ENCODE measurements around the gene KCNJ1. TPM values are rescaled to one million over a fixed set of nuclear protein-coding genes. Genes with fewer than 3 reads are reported as not detected.

KCNJ1 gene
- total and polyA plus RNA-seq, 4 donors: 0.01 to 0.31 (median 0.14) TPM

DNA sequence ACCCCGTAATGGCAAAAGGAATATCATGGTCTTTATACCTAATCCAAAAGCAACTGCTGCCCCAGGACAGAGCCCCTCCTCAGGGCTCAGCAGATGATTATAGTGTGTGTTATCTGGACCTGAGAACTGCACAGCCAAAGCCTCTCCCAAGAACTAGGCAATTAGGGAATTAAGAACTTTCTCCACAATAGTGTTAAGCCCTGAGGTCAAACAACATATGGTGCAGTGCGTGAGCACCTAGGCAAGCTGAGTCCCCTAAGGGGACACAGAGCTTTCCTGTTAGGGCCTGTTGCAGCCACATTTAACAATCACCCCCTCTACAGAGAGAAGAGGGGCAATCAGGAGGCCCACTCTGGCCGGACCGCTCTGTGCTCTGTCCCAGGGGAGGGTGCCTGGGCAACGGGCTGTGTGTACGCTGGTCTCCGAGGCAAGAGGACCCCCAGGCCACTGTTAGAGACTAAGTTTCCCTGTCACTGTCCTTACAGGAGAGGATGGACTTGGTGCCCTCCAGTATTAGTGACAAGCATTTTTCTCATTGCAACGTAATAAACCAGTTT is 22.6 kb upstream of the KCNJ1 start:
- Histone ChIP-seq H3K4me1 (ENCODE audit: control insufficient read depth in 5 of 5, insufficient read depth in 5 of 5, low read length in 5 of 5) (peaks cover 0 to 14% (median 4%) of the 10 kb centered on the region in 5 donors), H3K27ac (ENCODE audit: low read depth in 1 of 2, low read length in 1 of 2) (no peak overlapping the region), H3K36me3 (ENCODE audit: control insufficient read depth in 4 of 4, insufficient read depth in 4 of 4, low read length in 4 of 4) (no peaks in the 10 kb centered on the region), H3K9me3 (ENCODE audit: control insufficient read depth in 4 of 4, insufficient read depth in 3 of 4, low read length in 3 of 4) (no peaks in the 10 kb centered on the region), H3K27me3 (ENCODE audit: control insufficient read depth in 3 of 3, insufficient read depth in 3 of 3, low read length in 2 of 3) (peaks cover 0 to 25% (median 19%) of the 10 kb centered on the region in 3 donors), H3K4me3 (no peak overlapping the region), H3K9ac (ENCODE audit: insufficient read depth in 1 of 2, low read length in 2 of 2) (no peak overlapping the region)
- ATAC-seq (ENCODE audit: insufficient read depth, low FRiP score) (no peak), DNase-seq (no peak)
- TF ChIP-seq, protein P1, sequence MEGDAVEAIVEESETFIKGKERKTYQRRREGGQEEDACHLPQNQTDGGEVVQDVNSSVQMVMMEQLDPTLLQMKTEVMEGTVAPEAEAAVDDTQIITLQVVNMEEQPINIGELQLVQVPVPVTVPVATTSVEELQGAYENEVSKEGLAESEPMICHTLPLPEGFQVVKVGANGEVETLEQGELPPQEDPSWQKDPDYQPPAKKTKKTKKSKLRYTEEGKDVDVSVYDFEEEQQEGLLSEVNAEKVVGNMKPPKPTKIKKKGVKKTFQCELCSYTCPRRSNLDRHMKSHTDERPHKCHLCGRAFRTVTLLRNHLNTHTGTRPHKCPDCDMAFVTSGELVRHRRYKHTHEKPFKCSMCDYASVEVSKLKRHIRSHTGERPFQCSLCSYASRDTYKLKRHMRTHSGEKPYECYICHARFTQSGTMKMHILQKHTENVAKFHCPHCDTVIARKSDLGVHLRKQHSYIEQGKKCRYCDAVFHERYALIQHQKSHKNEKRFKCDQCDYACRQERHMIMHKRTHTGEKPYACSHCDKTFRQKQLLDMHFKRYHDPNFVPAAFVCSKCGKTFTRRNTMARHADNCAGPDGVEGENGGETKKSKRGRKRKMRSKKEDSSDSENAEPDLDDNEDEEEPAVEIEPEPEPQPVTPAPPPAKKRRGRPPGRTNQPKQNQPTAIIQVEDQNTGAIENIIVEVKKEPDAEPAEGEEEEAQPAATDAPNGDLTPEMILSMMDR (IDR thresholded peaks at IDR 0.05; ENCODE audit: control extremely low read depth, extremely low read depth): no peak
- WGBS, 2 donors: 86 to 93% methylated on average over 8 of the region's 8 CpGs

DNA sequence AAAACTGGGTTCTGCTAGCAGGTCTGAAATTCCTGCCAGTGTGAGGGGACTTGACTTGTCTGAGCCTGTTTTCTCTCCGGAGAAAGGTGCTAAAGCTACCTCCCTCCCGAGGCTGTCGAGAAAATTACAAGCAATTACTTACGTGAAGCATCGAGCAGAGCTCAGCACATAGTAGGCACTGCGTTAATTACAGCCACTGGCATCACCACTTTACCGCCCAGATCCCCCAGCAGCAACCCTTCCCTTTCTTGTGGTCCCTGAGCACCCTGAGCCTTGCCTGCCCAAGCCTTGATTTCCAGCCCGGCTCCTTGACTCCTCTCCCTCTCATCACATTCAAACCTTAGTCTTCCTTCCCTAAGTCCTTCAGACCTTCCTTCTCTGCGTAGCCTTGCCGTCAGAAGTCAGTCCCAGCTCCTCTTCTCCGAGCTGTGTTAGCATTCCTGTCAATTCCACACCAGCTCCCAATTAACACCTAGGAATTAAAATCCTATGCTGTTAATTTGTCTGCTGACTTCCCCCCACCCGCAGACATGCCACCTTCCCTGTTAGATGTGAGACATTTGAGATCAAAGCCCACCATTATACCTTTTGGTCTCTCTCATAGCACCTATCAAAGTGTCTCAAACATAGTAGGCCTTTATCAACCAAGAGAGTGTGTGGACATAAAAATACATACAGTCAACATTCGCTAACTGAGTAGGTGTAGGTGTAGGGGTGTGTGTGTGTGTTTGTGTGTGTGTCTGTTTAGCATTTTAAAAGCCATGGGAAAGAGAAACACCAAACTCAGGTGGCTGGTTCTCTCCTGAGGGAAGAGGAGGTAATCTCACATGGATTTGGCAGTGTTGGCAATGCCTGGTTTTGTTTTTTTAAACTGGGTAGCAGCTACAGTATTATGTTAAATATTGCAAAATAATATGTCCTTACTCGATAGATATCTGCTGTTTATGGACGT is 21.2 kb upstream of the KCNJ1 start:
- DNase-seq: peak in 1 of 3 donors; percentile 29
- no peak for ATAC-seq (ENCODE audit: insufficient read depth, low FRiP score)
- Histone ChIP-seq H3K27ac (ENCODE audit: low read depth in 1 of 2, low read length in 1 of 2) (no peak overlapping the region), H3K9ac (ENCODE audit: insufficient read depth in 1 of 2, low read length in 2 of 2) (no peak overlapping the region), H3K4me1 (ENCODE audit: control insufficient read depth in 5 of 5, insufficient read depth in 5 of 5, low read length in 5 of 5) (peaks cover 0 to 14% (median 2%) of the 10 kb centered on the region in 5 donors), H3K9me3 (ENCODE audit: control insufficient read depth in 4 of 4, insufficient read depth in 3 of 4, low read length in 3 of 4) (no peaks in the 10 kb centered on the region), H3K4me3 (no peak overlapping the region), H3K27me3 (ENCODE audit: control insufficient read depth in 3 of 3, insufficient read depth in 3 of 3, low read length in 2 of 3) (peaks cover 0 to 28% (median 19%) of the 10 kb centered on the region in 3 donors), H3K36me3 (ENCODE audit: control insufficient read depth in 4 of 4, insufficient read depth in 4 of 4, low read length in 4 of 4) (no peaks in the 10 kb centered on the region)
- TF ChIP-seq, protein P1 (IDR thresholded peaks at IDR 0.05; ENCODE audit: control extremely low read depth, extremely low read depth): no peak
- 84% methylated on average over 15 of the region's 15 CpGs for WGBS, 2 donors

- ATAC-seq (ENCODE audit: insufficient read depth, low FRiP score): no peak
Measured at GRCh38 chr11:128886406-128887124, 19.5 kb upstream of the KCNJ1 start.

More at GRCh38 chr11:128886406-128887124, 19.5 kb upstream of the KCNJ1 start:
- 15 to 43% methylated on average over 5 of the region's 5 CpGs for WGBS, 2 donors
- H3K9ac ChIP-seq (ENCODE audit: insufficient read depth in 1 of 2, low read length in 2 of 2): no peak overlapping the region
- no peak overlapping the region for H3K4me3 ChIP-seq
- no peaks in the 10 kb centered on the region for H3K36me3 ChIP-seq (ENCODE audit: control insufficient read depth in 4 of 4, insufficient read depth in 4 of 4, low read length in 4 of 4)
- no peaks in the 10 kb centered on the region for H3K9me3 ChIP-seq (ENCODE audit: control insufficient read depth in 4 of 4, insufficient read depth in 3 of 4, low read length in 3 of 4)
- no peak overlapping the region for H3K27ac ChIP-seq (ENCODE audit: low read depth in 1 of 2, low read length in 1 of 2)
- peak; percentile 32 to 60 (median 38) for DNase-seq
- peaks cover 0 to 28% (median 21%) of the 10 kb centered on the region in 3 donors for H3K27me3 ChIP-seq (ENCODE audit: control insufficient read depth in 3 of 3, insufficient read depth in 3 of 3, low read length in 2 of 3)
- TF ChIP-seq, protein P1 (IDR thresholded peaks at IDR 0.05; ENCODE audit: control extremely low read depth, extremely low read depth): no peak
- peaks cover 0 to 9% (median 0%) of the 10 kb centered on the region in 5 donors for H3K4me1 ChIP-seq (ENCODE audit: control insufficient read depth in 5 of 5, insufficient read depth in 5 of 5, low read length in 5 of 5)

Measured in lung (tissue), 12 donors.